SK-N-SH (cell line): ENCODE measurements around the gene KCNJ4. TPM values are rescaled to one million over a fixed set of nuclear protein-coding genes. Genes with fewer than 3 reads are reported as not detected.

ENCODE experiments used
- CTCF ChIA-PET: fragments of 300-600, 350-600 bp; formaldehyde crosslinking; extraction: SDS; loops from one replicate; lab custom pipeline; 2021; lab: Yijun Ruan, JAX
- POLR2A ChIA-PET: fragments of 350-600 bp; sonication (Branson Sonifier 250); formaldehyde crosslinking; extraction: SDS; loops from one replicate; lab custom pipeline; 2020; ENCODE audit warnings: antibody characterized with exemption, inconsistent platforms; lab: Yijun Ruan, JAX
- DNase-seq: peaks from one replicate; pipeline ENCODE4 v3.0.0; 2012
- H2AFZ ChIP-seq: fragments of 200-600 bp; sonication (generic); 2 replicates; pipeline ENCODE4 v1.8.1; 2016; ENCODE audit warnings: antibody characterized with exemption, mild to moderate bottlenecking, low read depth
- H3F3A ChIP-seq: fragments of 200-600 bp; sonication (generic); replicated peaks from 2 replicates; pipeline ENCODE3; 2016; ENCODE audit warnings: antibody characterized with exemption, mild to moderate bottlenecking; ENCODE audit not compliant: insufficient read depth
- H3K27ac ChIP-seq, 2 experiments: fragments of 200-500 bp in 1 of 2; fragments of 200-600 bp in 1 of 2; sonication (Bioruptor generic) in 1 of 2; sonication (generic), shearing (Covaris generic) in 1 of 2; 2 replicates each; pipeline versions ENCODE4 v1.5.1 to v1.6.1; 2014 to 2016; ENCODE audit warnings: low read depth in 2 of 2, inconsistent platforms in 1 of 2, low read length in 1 of 2, mild to moderate bottlenecking in 1 of 2, mixed read lengths in 1 of 2
- H3K27me3 ChIP-seq: fragments of 200-600 bp; sonication (generic), shearing (Covaris generic); 2 replicates; pipeline ENCODE4 v1.6.1; 2016; ENCODE audit warnings: mixed run types; ENCODE audit not compliant: insufficient read depth
- H3K36me3 ChIP-seq, 2 experiments: fragments of 200-500 bp in 1 of 2; fragments of 200-600 bp in 1 of 2; sonication (Bioruptor generic) in 1 of 2; sonication (generic) in 1 of 2; replicated peaks in 1 of 2; 2 replicates each; pipeline versions ENCODE3 to v1.5.1; 2014 to 2016; ENCODE audit warnings: low read length in 1 of 2, mild to moderate bottlenecking in 1 of 2; ENCODE audit not compliant: insufficient read depth in 2 of 2, control insufficient read depth in 1 of 2
- H3K4me1 ChIP-seq, 2 experiments: fragments of 200-500 bp in 1 of 2; fragments of 200-600 bp in 1 of 2; sonication (Bioruptor generic) in 1 of 2; sonication (generic), shearing (Covaris generic) in 1 of 2; 2 replicates each; pipeline versions ENCODE4 v1.5.1 to v1.6.1; 2014 to 2016; ENCODE audit warnings: low read depth in 1 of 2, low read length in 1 of 2, mixed run types in 1 of 2; ENCODE audit not compliant: insufficient read depth in 2 of 2, control insufficient read depth in 1 of 2
- H3K4me2 ChIP-seq: fragments of 200-600 bp; sonication (generic), shearing (Covaris generic); 2 replicates; pipeline ENCODE4 v1.6.1; 2017; ENCODE audit warnings: mixed run types
- H3K4me3 ChIP-seq, 2 experiments: fragments of 200-500 bp in 1 of 2; fragments of 200-600 bp in 1 of 2; sonication (Bioruptor generic) in 1 of 2; sonication (generic), shearing (Covaris generic) in 1 of 2; 2 replicates each; pipeline versions ENCODE4 v1.5.1 to v1.8.1; 2014 to 2016; ENCODE audit warnings: low read depth in 2 of 2, inconsistent platforms in 1 of 2, low read length in 1 of 2, mild to moderate bottlenecking in 1 of 2, mixed read lengths in 1 of 2, moderate library complexity in 1 of 2
- H3K79me2 ChIP-seq: fragments of 200-600 bp; sonication (generic); 2 replicates; pipeline ENCODE4 v1.8.1; 2017; ENCODE audit warnings: mild to moderate bottlenecking; ENCODE audit not compliant: insufficient read depth
- H3K9ac ChIP-seq: fragments of 200-600 bp; sonication (generic); 2 replicates; pipeline ENCODE4 v1.6.1; 2017; ENCODE audit warnings: mixed run types
- H3K9me2 ChIP-seq: fragments of 200-600 bp; sonication (generic); 2 replicates; pipeline ENCODE4 v1.6.1; 2017; ENCODE audit warnings: mixed run types
- H3K9me3 ChIP-seq: fragments of 200-600 bp; sonication (generic); 2 replicates; pipeline ENCODE4 v1.6.1; 2017; ENCODE audit warnings: mixed run types, mild to moderate bottlenecking, moderate library complexity
- H4K20me1 ChIP-seq: fragments of 200-600 bp; sonication (generic); 2 replicates; pipeline ENCODE4 v1.6.1; 2017; ENCODE audit warnings: mild to moderate bottlenecking, mixed run types; ENCODE audit not compliant: insufficient read depth
- EP300 ChIP-seq, 2 experiments: IDR thresholded peaks; 2 replicates each; pipeline versions ENCODE4 v1.4.0 to v1.6.1; 2012; ENCODE audit warnings: borderline replicate concordance in 1 of 2, low read depth in 1 of 2, low read length in 1 of 2
- FOXM1 ChIP-seq: IDR thresholded peaks from 2 replicates; pipeline ENCODE4 v1.4.0; 2012; ENCODE audit warnings: low read depth, mild to moderate bottlenecking
- MAX ChIP-seq: IDR thresholded peaks from 2 replicates; pipeline ENCODE4 v1.4.0; 2012; ENCODE audit warnings: low read depth
- MXI1 ChIP-seq: IDR thresholded peaks from 2 replicates; pipeline ENCODE4 v1.6.1; 2012; ENCODE audit warnings: mild to moderate bottlenecking, low read depth, low read length, improper control_type of control experiment
- NFIC ChIP-seq: IDR thresholded peaks from 2 replicates; pipeline ENCODE4 v1.4.0; 2012; ENCODE audit warnings: borderline replicate concordance
- NRF1 ChIP-seq: IDR thresholded peaks from 2 replicates; pipeline ENCODE4 v1.6.1; 2012; ENCODE audit warnings: low read depth, mild to moderate bottlenecking, low read length
- TCF12 ChIP-seq: IDR thresholded peaks from 2 replicates; pipeline ENCODE4 v1.4.0; 2012
- YY1 ChIP-seq: IDR thresholded peaks from 2 replicates; pipeline ENCODE4 v1.4.0; 2012; ENCODE audit warnings: low read depth, mild to moderate bottlenecking
- WGBS: methylation state at CpG from one replicate; pipeline ENCODE4 v1.1.6; 2017; ENCODE audit warnings: low lambda C conversion rate; 5-methylcytosine and 5-hydroxymethylcytosine counted together
- polyA plus RNA-seq, 3 experiments: library from polyadenylated mRNA; depleted of rRNA; stranded (reverse); fragments of >200 nt; gene quantifications; 2 replicates each; pipeline ENCODE4 v1.2.3, GENCODE V29; 2012
- TF ChIP-seq, protein P1 (sequence below): IDR thresholded peaks from 2 replicates; pipeline ENCODE4; 2012
- TF ChIP-seq, protein P2 (sequence below): IDR thresholded peaks from 2 replicates; pipeline ENCODE4 v1.4.0; 2012; ENCODE audit warnings: low read depth, borderline replicate concordance
- TF ChIP-seq, protein P3 (sequence below): fragments of 150-350 bp; IDR thresholded peaks from 2 replicates; pipeline ENCODE4 v1.6.1; 2017; ENCODE audit warnings: antibody characterized with exemption, low read length, low read depth, borderline replicate concordance

The KCNJ4 gene
- polyA plus RNA-seq, 1 of the 3 experiments (the other 2 are of a cell fraction), result not detected

GRCh38 chr22:38415561-38416321 is 39.3 kb downstream of the KCNJ4 start:
- Histone ChIP-seq H4K20me1 (no peaks in the 10 kb centered on the region), H2AFZ (no peak overlapping the region), H3K9ac (no peak overlapping the region), H3K4me3 (no peak overlapping the region), H3K4me2 (no peak overlapping the region), H3K9me3 (no peaks in the 10 kb centered on the region), H3K79me2 (no peaks in the 10 kb centered on the region), H3K36me3 (no peaks in the 10 kb centered on the region), H3F3A (no peaks in the 10 kb centered on the region), H3K9me2 (no peaks in the 10 kb centered on the region), H3K27me3 (no peaks in the 10 kb centered on the region), H3K27ac (no peak overlapping the region), H3K4me1 (peaks cover 0 to 3% of the 10 kb centered on the region in 2 experiments; a peak in 1 of 4 replicates)
- ChIA-PET POLR2A (no interaction called here), CTCF (no interaction called here)
- no peak for DNase-seq
- 88% methylated on average over 7 of the region's 22 CpGs for WGBS
- TF ChIP-seq, protein P1, sequence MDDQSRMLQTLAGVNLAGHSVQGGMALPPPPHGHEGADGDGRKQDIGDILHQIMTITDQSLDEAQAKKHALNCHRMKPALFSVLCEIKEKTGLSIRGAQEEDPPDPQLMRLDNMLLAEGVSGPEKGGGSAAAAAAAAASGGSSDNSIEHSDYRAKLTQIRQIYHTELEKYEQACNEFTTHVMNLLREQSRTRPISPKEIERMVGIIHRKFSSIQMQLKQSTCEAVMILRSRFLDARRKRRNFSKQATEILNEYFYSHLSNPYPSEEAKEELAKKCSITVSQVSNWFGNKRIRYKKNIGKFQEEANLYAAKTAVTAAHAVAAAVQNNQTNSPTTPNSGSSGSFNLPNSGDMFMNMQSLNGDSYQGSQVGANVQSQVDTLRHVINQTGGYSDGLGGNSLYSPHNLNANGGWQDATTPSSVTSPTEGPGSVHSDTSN, result no peak
- TF ChIP-seq, protein P2, sequence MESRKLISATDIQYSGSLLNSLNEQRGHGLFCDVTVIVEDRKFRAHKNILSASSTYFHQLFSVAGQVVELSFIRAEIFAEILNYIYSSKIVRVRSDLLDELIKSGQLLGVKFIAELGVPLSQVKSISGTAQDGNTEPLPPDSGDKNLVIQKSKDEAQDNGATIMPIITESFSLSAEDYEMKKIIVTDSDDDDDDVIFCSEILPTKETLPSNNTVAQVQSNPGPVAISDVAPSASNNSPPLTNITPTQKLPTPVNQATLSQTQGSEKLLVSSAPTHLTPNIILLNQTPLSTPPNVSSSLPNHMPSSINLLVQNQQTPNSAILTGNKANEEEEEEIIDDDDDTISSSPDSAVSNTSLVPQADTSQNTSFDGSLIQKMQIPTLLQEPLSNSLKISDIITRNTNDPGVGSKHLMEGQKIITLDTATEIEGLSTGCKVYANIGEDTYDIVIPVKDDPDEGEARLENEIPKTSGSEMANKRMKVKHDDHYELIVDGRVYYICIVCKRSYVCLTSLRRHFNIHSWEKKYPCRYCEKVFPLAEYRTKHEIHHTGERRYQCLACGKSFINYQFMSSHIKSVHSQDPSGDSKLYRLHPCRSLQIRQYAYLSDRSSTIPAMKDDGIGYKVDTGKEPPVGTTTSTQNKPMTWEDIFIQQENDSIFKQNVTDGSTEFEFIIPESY, result no peak
- TF ChIP-seq MXI1, result no peak
- no peak for TF ChIP-seq YY1

GRCh38 chr22:38415046-38415445 is 40.0 kb downstream of the KCNJ4 start:
- no peaks in the 10 kb centered on the region for H3K9me2 ChIP-seq
- H3K4me3 ChIP-seq, result no peak overlapping the region
- no peak overlapping the region for H3K9ac ChIP-seq
- no peaks in the 10 kb centered on the region for H3K36me3 ChIP-seq
- no peaks in the 10 kb centered on the region for H4K20me1 ChIP-seq
- ChIA-PET POLR2A (no interaction called here), CTCF (no interaction called here)
- no peak for DNase-seq
- H3K9me3 ChIP-seq, result no peaks in the 10 kb centered on the region
- no peak overlapping the region for H3K4me2 ChIP-seq
- H2AFZ ChIP-seq, result no peak overlapping the region
- no peaks in the 10 kb centered on the region for H3K27me3 ChIP-seq
- WGBS, result 79% methylated on average over 8 of the region's 12 CpGs
- no peaks in the 10 kb centered on the region for H3F3A ChIP-seq
- no peaks in the 10 kb centered on the region for H3K79me2 ChIP-seq
- TF ChIP-seq MAX, result no peak
- no peak overlapping the region for H3K27ac ChIP-seq
- peaks cover 0 to 3% of the 10 kb centered on the region in 2 experiments; a peak in 1 of 4 replicates for H3K4me1 ChIP-seq

DNA sequence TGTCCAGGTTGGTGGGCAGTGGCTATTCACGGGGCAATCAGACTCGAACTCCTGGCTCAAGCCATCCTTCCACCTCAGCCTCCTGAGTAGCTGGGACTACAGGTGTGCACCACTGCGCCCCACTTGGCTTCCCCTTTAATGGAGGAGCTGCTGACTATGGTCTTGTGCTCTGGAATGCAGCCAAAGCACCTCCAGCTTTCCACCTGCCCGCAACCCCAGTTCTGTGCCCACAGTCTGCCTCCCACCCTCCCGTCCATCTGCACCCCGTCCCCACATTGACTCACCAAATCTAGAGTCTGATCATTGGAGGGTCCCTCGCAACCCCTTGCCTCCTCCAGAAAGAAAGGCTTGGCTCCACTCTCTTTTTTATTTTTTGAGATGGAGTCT is 41.0 kb downstream of the KCNJ4 start:
- H3K4me3 ChIP-seq, result no peak overlapping the region
- no peaks in the 10 kb centered on the region for H3K79me2 ChIP-seq
- no peaks in the 10 kb centered on the region for H3K9me2 ChIP-seq
- H4K20me1 ChIP-seq, result no peaks in the 10 kb centered on the region
- DNase-seq, result no peak
- H3K27me3 ChIP-seq, result no peaks in the 10 kb centered on the region
- no peaks in the 10 kb centered on the region for H3F3A ChIP-seq
- H3K9me3 ChIP-seq, result no peaks in the 10 kb centered on the region
- CTCF ChIA-PET, result interaction anchor here (1.1 kb wide), 1 partner anchor 157 kb away, joined by 4 read pairs; the partner anchor contains the start of gene DMC1
- no peak overlapping the region for H3K27ac ChIP-seq
- 94% methylated on average over 3 of the region's 7 CpGs for WGBS
- TF ChIP-seq EP300 (IDR thresholded peaks at IDR 0.05; ENCODE audit: borderline replicate concordance in 1 of 2, low read depth in 1 of 2, low read length in 1 of 2) (no peak), NRF1 (no peak), NFIC (no peak), FOXM1 (no peak), TCF12 (no peak)
- TF ChIP-seq, protein P3, sequence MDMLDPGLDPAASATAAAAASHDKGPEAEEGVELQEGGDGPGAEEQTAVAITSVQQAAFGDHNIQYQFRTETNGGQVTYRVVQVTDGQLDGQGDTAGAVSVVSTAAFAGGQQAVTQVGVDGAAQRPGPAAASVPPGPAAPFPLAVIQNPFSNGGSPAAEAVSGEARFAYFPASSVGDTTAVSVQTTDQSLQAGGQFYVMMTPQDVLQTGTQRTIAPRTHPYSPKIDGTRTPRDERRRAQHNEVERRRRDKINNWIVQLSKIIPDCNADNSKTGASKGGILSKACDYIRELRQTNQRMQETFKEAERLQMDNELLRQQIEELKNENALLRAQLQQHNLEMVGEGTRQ, result no peak
- TF ChIP-seq, all 33 proteins: peak for 0
- Histone ChIP-seq H3K36me3 (no peaks in the 10 kb centered on the region), H3K9ac (no peak overlapping the region), H3K4me2 (no peak overlapping the region), H3K4me1 (peaks cover 0 to 3% of the 10 kb centered on the region in 2 experiments; a peak in 1 of 4 replicates), H2AFZ (no peak overlapping the region)
- POLR2A ChIA-PET, result no interaction called here
